Neural cell (in vitro differentiated cells): Measurements from ENCODE around the gene DUSP7. TPM values are rescaled to one million over a fixed set of nuclear protein-coding genes. Genes with fewer than 3 reads are reported as not detected.

ENCODE experiments used
- H2AFZ ChIP-seq: fragments of 200-600, 300-800 bp; sonication (generic), shearing (Covaris generic); 2 replicates; pipeline ENCODE4 v1.6.0; 2014; ENCODE audit warnings: low read depth, mild to moderate bottlenecking, antibody characterized with exemption, low read length, moderate library complexity
- H3F3A ChIP-seq: fragments of 200-600 bp; shearing (Covaris generic); 2 replicates; pipeline ENCODE4 v1.6.1; 2016; ENCODE audit warnings: mild to moderate bottlenecking, moderate library complexity, mixed read lengths, antibody characterized with exemption, low read length; ENCODE audit not compliant: insufficient read depth, poor library complexity, severe bottlenecking
- H3K27ac ChIP-seq: fragments of 200-600, 300-800 bp; sonication (generic), shearing (Covaris generic); 2 replicates; pipeline ENCODE4 v1.5.1; 2014; ENCODE audit warnings: mild to moderate bottlenecking, low read length, moderate library complexity
- H3K27me3 ChIP-seq: fragments of 300-800, 200-600 bp; sonication (generic), shearing (Covaris generic); 2 replicates; pipeline ENCODE4 v1.6.0; 2014; ENCODE audit warnings: mild to moderate bottlenecking, low read depth, low read length, moderate library complexity; ENCODE audit not compliant: insufficient read depth
- H3K36me3 ChIP-seq: fragments of 300-800, 200-600 bp; sonication (generic), shearing (Covaris generic); 2 replicates; pipeline ENCODE4 v1.5.1; 2014; ENCODE audit warnings: mild to moderate bottlenecking, antibody characterized with exemption, low read length, moderate library complexity; ENCODE audit not compliant: insufficient read depth
- H3K4me2 ChIP-seq: fragments of 300-800, 200-600 bp; sonication (generic), shearing (Covaris generic); 2 replicates; pipeline ENCODE4 v1.6.0; 2014; ENCODE audit warnings: mild to moderate bottlenecking, low read length
- H3K4me3 ChIP-seq: fragments of 300-800, 200-600 bp; sonication (generic), shearing (Covaris generic); 2 replicates; pipeline ENCODE4 v1.5.1; 2014; ENCODE audit warnings: mild to moderate bottlenecking, low read length, moderate library complexity
- H3K79me2 ChIP-seq: fragments of 200-600 bp; shearing (Covaris generic); replicated peaks from 2 replicates; pipeline ENCODE4 v1.6.0; 2014; ENCODE audit warnings: mild to moderate bottlenecking, low read length, moderate library complexity; ENCODE audit not compliant: insufficient read depth
- H3K9ac ChIP-seq: fragments of 300-800, 200-600 bp; sonication (generic), shearing (Covaris generic); 2 replicates; pipeline ENCODE4 v1.6.1; 2016; ENCODE audit warnings: mild to moderate bottlenecking, low read length, mixed read lengths
- H3K9me2 ChIP-seq: fragments of 200-600 bp; shearing (Covaris generic); 2 replicates; pipeline ENCODE4 v1.6.1; 2016; ENCODE audit warnings: mild to moderate bottlenecking, low read length, mixed read lengths; ENCODE audit not compliant: insufficient read depth
- H3K9me3 ChIP-seq: fragments of 200-600, 300-800 bp; sonication (generic), shearing (Covaris generic); 2 replicates; pipeline ENCODE4 v1.6.1; 2016; ENCODE audit warnings: mild to moderate bottlenecking, mixed run types, low read length, moderate library complexity, mixed read lengths
- H4K20me1 ChIP-seq: fragments of 200-600 bp; shearing (Covaris generic); 2 replicates; pipeline ENCODE4 v1.6.1; 2016; ENCODE audit warnings: mild to moderate bottlenecking, mixed run types; ENCODE audit not compliant: insufficient read depth
- CTCF ChIP-seq: fragments of 450-650 bp; IDR thresholded peaks from 2 replicates; pipeline ENCODE4 v1.5.1; 2014; ENCODE audit warnings: antibody characterized with exemption, mild to moderate bottlenecking, moderate library complexity; ENCODE audit not compliant: poor library complexity, severe bottlenecking
- EP300 ChIP-seq: fragments of 450-650 bp; conservative IDR thresholded peaks from 2 replicates; pipeline ENCODE4 v1.6.1; 2014; ENCODE audit warnings: antibody characterized with exemption, mild to moderate bottlenecking, moderate library complexity; ENCODE audit not compliant: poor library complexity, severe bottlenecking
- EZH2 ChIP-seq: fragments of 200-600, 300-800 bp; shearing (Covaris generic), sonication (generic); IDR thresholded peaks from 2 replicates; pipeline ENCODE4 v1.6.1; 2014; ENCODE audit warnings: antibody characterized with exemption, low read length, borderline replicate concordance, mild to moderate bottlenecking; ENCODE audit not compliant: insufficient read depth, poor library complexity, severe bottlenecking
- MXI1 ChIP-seq: fragments of 450-650 bp; conservative IDR thresholded peaks from 2 replicates; pipeline ENCODE4 v1.6.1; 2014; ENCODE audit warnings: antibody characterized with exemption, mild to moderate bottlenecking; ENCODE audit not compliant: poor library complexity, severe bottlenecking
- POLR2AphosphoS5 ChIP-seq: IDR thresholded peaks from 2 replicates; pipeline ENCODE4 v1.6.1; 2012
- RAD21 ChIP-seq: fragments of 450-650 bp; conservative IDR thresholded peaks from 2 replicates; pipeline ENCODE4 v1.6.1; 2014; ENCODE audit warnings: antibody characterized with exemption, mild to moderate bottlenecking, moderate library complexity
- REST ChIP-seq: IDR thresholded peaks from 2 replicates; pipeline ENCODE4 v1.6.1; 2012; ENCODE audit warnings: borderline replicate concordance
- SMC3 ChIP-seq: fragments of 450-650 bp; conservative IDR thresholded peaks from 2 replicates; pipeline ENCODE4 v1.6.1; 2014; ENCODE audit warnings: antibody characterized with exemption, mild to moderate bottlenecking, moderate library complexity; ENCODE audit not compliant: poor library complexity
- TAF1 ChIP-seq: IDR thresholded peaks from 2 replicates; pipeline ENCODE4 v1.6.1; 2012; ENCODE audit warnings: low read depth
- polyA plus RNA-seq: library from polyadenylated mRNA; depleted of rRNA; stranded (reverse); fragments of >200 nt; gene quantifications from 2 replicates; pipeline ENCODE4 v1.2.3, GENCODE V29; 2014

The DUSP7 gene
- polyA plus RNA-seq, 1 donor from 2014 or later = 8.5 TPM

GRCh38 chr3:52088445-52089367, 32.3 kb upstream of the DUSP7 start:
- Histone ChIP-seq H3K27ac (no peak overlapping the region), H3K9ac (no peak overlapping the region), H3K27me3 (no peaks in the 10 kb centered on the region)

GRCh38 chr3:52087731-52088130, 31.4 kb upstream of the DUSP7 start:
- no peaks in the 10 kb centered on the region for H3K79me2 ChIP-seq
- no peak overlapping the region for H3K4me3 ChIP-seq
- H3K9me2 ChIP-seq = no peaks in the 10 kb centered on the region
- H3F3A ChIP-seq = no peaks in the 10 kb centered on the region
- H3K9me3 ChIP-seq = no peaks in the 10 kb centered on the region
- no peaks in the 10 kb centered on the region for H3K27me3 ChIP-seq
- no peak overlapping the region for H2AFZ ChIP-seq
- H4K20me1 ChIP-seq = no peaks in the 10 kb centered on the region
- no peaks in the 10 kb centered on the region for H3K36me3 ChIP-seq
- no peak overlapping the region for H3K4me2 ChIP-seq
- H3K27ac ChIP-seq = no peak overlapping the region
- no peak overlapping the region for H3K9ac ChIP-seq
- TF ChIP-seq POLR2AphosphoS5 (no peak), MXI1 (no peak), TAF1 (no peak), EP300 (no peak), SMC3 (no peak), EZH2 (no peak), CTCF (no peak)

More at GRCh38 chr3:52088445-52089367, 32.3 kb upstream of the DUSP7 start:
- Histone ChIP-seq H3K36me3 (no peaks in the 10 kb centered on the region), H2AFZ (no peak overlapping the region), H3K9me3 (no peaks in the 10 kb centered on the region), H3K9me2 (no peaks in the 10 kb centered on the region), H3K79me2 (no peaks in the 10 kb centered on the region), H3F3A (no peaks in the 10 kb centered on the region), H4K20me1 (no peaks in the 10 kb centered on the region), H3K4me3 (no peak overlapping the region), H3K4me2 (no peak overlapping the region)
- TF ChIP-seq POLR2AphosphoS5 (no peak), RAD21 (no peak), SMC3 (no peak), CTCF (no peak), REST (no peak)
